Coronary artery (tissue), 2 donors: ENCODE results near the gene RNF6.

Source experiments
- DNase-seq: peaks from one replicate; pipeline ENCODE4 v3.0.0-alpha.2; 2017; ENCODE audit warnings: low spot score
- H3K27ac ChIP-seq, 2 donors: fragments of 200-600 bp; sonication (generic); one replicate each; pipeline ENCODE4 v1.5.1; 2016 to 2019
- H3K4me3 ChIP-seq: fragments of 200-600 bp; sonication (generic); 2 replicates; pipeline ENCODE4 v1.5.1; 2016; ENCODE audit warnings: mild to moderate bottlenecking, moderate library complexity
- TF ChIP-seq, protein P1 (sequence below): fragments of 200-600 bp; sonication (generic); IDR thresholded peaks from one replicate; pipeline ENCODE4 v1.5.1; 2019; ENCODE audit warnings: antibody characterized with exemption

Gene RNF6

DNA sequence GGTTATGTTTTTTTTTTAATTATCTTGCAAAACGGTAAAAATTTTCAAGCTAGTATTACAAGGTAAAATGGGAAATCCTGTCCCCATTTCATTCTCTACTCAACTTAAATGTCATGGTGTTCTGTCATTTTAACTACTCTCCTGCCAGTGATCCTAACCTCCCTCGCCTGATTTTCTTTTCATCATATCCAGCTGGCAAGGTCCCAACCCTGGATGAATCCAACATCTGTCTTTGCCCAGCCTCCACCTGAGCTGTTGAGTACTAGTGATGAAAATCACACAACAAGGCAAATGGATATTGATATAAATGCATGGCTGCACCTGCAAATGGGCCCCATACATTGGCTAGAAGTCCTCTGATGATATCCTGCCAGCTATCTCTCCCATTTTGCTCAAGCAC, 24.9 kb upstream of the RNF6 start:
- TF ChIP-seq, protein P1, sequence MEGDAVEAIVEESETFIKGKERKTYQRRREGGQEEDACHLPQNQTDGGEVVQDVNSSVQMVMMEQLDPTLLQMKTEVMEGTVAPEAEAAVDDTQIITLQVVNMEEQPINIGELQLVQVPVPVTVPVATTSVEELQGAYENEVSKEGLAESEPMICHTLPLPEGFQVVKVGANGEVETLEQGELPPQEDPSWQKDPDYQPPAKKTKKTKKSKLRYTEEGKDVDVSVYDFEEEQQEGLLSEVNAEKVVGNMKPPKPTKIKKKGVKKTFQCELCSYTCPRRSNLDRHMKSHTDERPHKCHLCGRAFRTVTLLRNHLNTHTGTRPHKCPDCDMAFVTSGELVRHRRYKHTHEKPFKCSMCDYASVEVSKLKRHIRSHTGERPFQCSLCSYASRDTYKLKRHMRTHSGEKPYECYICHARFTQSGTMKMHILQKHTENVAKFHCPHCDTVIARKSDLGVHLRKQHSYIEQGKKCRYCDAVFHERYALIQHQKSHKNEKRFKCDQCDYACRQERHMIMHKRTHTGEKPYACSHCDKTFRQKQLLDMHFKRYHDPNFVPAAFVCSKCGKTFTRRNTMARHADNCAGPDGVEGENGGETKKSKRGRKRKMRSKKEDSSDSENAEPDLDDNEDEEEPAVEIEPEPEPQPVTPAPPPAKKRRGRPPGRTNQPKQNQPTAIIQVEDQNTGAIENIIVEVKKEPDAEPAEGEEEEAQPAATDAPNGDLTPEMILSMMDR, result no peak
- H3K27ac ChIP-seq, result no peak overlapping the region
- DNase-seq, result no peak
- no peak overlapping the region for H3K4me3 ChIP-seq

DNA sequence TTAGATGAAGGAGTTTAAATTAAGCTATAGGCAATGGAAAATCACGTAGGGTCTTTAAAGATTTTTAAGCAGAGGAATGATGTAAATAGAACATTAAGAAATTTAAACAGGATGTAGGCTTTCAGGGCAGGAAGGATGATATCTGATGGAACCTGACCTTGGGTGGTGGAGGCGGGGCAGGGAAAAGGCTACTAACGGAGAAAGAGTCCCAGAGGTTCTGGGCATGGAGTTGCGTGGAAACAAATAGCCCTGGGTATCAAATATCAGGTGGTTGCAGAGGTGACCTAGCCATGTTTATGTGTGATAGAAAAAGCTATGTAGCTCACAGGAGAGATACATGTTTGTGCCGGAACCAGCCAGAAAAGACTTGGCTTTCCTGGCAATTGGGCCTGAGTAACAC, 24.0 kb upstream of the RNF6 start:
- no peak overlapping the region for H3K27ac ChIP-seq
- DNase-seq, result no peak
- TF ChIP-seq, protein P1, result no peak

DNA sequence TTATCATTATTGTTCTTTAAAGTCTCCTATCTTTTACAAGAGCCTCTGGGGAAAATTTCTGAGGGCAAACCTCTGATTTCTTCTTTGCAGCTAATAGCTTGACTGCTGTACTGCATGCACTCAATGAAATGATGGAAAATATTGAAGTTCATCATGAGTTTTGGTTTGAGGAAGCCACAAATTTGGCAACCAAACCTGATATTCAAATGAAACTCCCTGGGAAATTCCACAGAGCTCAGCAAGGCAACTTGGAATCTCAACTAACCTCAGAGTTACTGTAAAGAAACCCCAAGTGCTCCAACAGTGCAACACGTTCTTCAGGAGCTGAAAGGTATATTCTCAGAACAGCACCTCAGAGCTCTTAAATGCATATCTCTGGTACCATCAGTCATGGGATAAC, 14.2 kb upstream of the RNF6 start:
- Histone ChIP-seq H3K4me3 (no peak overlapping the region), H3K27ac (no peak overlapping the region)
- DNase-seq, result no peak
- TF ChIP-seq, protein P1, result no peak

More for the DNA sequence above, 24.0 kb upstream of the RNF6 start:
- H3K4me3 ChIP-seq, result no peak overlapping the region

DNA sequence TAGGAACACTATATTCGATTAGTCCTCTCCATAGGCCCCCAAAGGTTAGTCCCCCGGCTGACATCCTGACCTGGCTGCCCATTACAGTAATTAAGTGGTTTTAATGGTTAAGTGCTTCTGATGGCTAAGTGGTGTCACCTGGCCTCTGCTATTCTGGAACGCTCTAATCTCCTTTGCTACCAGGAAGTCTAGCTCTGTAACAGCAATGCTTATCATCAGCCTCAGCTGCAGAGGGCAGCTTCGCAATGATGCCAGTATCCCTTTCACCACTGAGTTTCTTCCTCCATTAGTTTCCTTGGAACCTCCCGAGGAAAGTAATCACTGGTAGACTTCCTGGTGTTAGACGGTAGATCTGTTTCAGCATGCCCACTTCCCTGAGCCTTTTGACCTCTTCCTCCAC, 8.6 kb upstream of the RNF6 start:
- DNase-seq, result no peak
- Histone ChIP-seq H3K4me3 (no peak overlapping the region), H3K27ac (no peak overlapping the region)
- TF ChIP-seq, protein P1, result no peak

DNA sequence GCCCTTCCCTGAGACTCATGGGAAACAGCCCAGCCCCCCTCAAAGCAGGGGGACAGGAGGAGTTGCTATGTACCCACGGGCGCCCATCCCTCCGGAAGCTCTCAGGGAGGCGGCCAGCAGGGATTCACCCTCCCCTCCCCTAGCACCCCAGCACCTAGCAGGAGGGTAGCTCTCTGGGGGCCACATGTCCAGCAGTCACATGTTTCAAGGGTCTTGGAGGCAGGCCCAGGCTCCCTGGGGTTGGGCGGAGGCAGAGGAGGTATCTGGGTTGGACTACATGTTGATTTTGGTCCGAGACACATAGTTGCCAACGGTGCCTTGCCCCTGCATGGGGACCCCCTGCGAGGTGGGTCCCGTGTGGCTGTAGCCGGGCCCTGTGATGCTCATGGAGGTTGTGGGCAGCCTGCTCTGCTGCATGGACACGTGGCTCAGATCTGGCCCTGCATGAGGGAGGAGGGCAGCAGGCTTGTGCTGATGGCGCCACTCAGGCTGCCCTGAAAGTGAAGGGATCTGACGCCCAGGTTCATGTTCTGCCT, 7.0 kb upstream of the RNF6 start:
- no peak for DNase-seq
- Histone ChIP-seq H3K27ac (no peak overlapping the region), H3K4me3 (no peak overlapping the region)
- TF ChIP-seq, protein P1, result no peak

DNA sequence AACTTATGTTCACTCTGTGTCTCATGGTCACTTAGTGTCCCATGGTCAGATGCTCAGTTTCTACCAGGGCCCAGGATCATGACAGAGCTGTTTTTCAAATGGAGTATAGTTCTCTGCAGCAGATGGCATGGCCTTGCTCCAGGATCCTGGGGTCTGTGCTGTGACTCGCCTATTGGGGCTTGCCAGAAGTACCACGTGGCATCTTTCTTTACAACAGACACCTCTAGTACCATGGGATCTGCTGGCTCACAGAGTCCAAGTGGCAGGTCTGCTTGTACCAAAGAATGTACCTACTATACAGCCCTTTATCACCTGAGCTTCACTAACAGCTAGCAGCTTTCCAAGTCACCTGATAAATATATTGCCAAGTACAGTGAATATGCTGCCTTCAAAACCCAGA, 6.0 kb upstream of the RNF6 start:
- Histone ChIP-seq H3K4me3 (no peak overlapping the region), H3K27ac (no peak overlapping the region)
- DNase-seq, result no peak
- TF ChIP-seq, protein P1, result no peak

DNA sequence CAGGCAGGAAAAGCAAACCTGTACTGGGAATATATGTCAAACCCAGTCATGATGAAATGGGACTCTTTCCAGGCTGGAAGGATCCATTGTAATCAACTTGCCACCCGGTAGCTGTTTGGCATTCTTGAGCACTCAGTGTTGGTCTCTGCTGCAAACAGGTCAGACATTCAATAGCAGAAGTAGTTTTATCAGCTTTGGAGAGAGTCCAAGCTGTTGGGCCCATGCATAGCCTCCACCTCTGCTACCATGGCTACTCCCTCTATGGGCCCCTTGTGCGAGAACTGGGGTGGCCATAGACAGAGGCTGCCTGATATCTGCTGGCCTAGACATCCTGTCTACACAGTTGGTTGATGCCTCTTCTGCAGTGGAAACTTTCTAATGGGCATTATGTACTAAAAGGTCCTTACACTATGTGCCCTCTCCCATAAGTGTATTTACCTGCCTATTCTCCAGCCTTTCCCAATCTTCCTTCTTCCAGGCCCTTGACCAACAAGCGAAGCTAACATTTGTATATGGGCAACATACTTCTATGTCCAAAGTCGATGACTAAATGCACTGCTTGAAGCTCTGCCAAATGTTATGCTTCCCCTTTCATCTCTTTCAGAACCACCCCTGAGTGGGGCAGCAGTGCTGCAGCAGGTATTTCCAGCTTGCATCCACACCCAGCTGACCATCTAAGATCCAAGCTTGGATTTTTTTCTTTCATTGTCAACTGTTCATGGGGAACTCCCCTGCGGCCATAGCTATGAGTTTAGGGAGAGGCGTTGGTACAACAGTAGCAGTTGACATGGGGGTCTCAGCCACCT, 5.3 kb upstream of the RNF6 start:
- no peak for DNase-seq
- TF ChIP-seq, protein P1, result no peak
- Histone ChIP-seq H3K27ac (no peak overlapping the region), H3K4me3 (no peak overlapping the region)
